ENCODE results near the gene ZNF436. TPM values are rescaled to one million over a fixed set of nuclear protein-coding genes. Genes with fewer than 3 reads are reported as not detected.

The ZNF436 gene
- total and polyA plus RNA-seq, 2 of the 13 experiments (the other 11 are each of a cell fraction or from before 2014, with no cell fraction given): 4.3 to 9.9 TPM

GRCh38 chr1:23368562-23369334 is 888 bp downstream of the ZNF436 start (continued):
- no peak; the same call in 1 of the 2 replicates for TF ChIP-seq ZNF776 (CRISPR knock-in tag; IDR thresholded peaks at IDR 0.05)
- no peak for TF ChIP-seq FIP1L1 (IDR thresholded peaks at IDR 0.05; ENCODE audit: borderline replicate concordance, insufficient read depth, low read depth, low read length)
- no peak for TF ChIP-seq SRSF4 (IDR thresholded peaks at IDR 0.05; ENCODE audit: low read depth, low read length, poor library complexity, severe bottlenecking)
- TF ChIP-seq SALL1 (CRISPR knock-in tag; IDR thresholded peaks at IDR 0.05): peak; percentile 75; the same call in 1 of the 2 replicates
- TF ChIP-seq RELA (CRISPR knock-in tag; IDR thresholded peaks at IDR 0.05): no peak
- TF ChIP-seq TCF7 (IDR thresholded peaks at IDR 0.05; ENCODE audit: low read depth): no peak
- TF ChIP-seq SNRNP70 (IDR thresholded peaks at IDR 0.05; ENCODE audit: low read depth, low read length): no peak
- no peak for TF ChIP-seq LCORL (IDR thresholded peaks at IDR 0.05)
- TF ChIP-seq LCORL (CRISPR knock-in tag; IDR thresholded peaks at IDR 0.05): peak; percentile 9; the same call in 1 of the 2 replicates
- TF ChIP-seq, protein P1, sequence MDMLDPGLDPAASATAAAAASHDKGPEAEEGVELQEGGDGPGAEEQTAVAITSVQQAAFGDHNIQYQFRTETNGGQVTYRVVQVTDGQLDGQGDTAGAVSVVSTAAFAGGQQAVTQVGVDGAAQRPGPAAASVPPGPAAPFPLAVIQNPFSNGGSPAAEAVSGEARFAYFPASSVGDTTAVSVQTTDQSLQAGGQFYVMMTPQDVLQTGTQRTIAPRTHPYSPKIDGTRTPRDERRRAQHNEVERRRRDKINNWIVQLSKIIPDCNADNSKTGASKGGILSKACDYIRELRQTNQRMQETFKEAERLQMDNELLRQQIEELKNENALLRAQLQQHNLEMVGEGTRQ (IDR thresholded peaks at IDR 0.05; ENCODE audit: low read depth, low read length): no peak
- TF ChIP-seq, protein P1 (CRISPR knock-in tag; IDR thresholded peaks at IDR 0.05; ENCODE audit: borderline replicate concordance): no peak; the same call in 1 of the 2 replicates
- TF ChIP-seq ZNF331 (CRISPR knock-in tag; IDR thresholded peaks at IDR 0.05): peak; percentile 29
- TF ChIP-seq ZSCAN21 (CRISPR knock-in tag; IDR thresholded peaks at IDR 0.05; ENCODE audit: borderline replicate concordance): peak; percentile 91; the same call in 1 of the 2 replicates
- no peak for TF ChIP-seq ZNF878 (CRISPR knock-in tag; IDR thresholded peaks at IDR 0.05)
- TF ChIP-seq NR2F6 (IDR thresholded peaks at IDR 0.05): no peak
- TF ChIP-seq NR2F6 (CRISPR knock-in tag; IDR thresholded peaks at IDR 0.05): peak; percentile 12; the same call in 1 of the 2 replicates
- peak; percentile 97 for TF ChIP-seq THAP11 (CRISPR knock-in tag; IDR thresholded peaks at IDR 0.05)
- TF ChIP-seq ZSCAN12 (CRISPR knock-in tag; IDR thresholded peaks at IDR 0.05): no peak
- TF ChIP-seq, protein P2, sequence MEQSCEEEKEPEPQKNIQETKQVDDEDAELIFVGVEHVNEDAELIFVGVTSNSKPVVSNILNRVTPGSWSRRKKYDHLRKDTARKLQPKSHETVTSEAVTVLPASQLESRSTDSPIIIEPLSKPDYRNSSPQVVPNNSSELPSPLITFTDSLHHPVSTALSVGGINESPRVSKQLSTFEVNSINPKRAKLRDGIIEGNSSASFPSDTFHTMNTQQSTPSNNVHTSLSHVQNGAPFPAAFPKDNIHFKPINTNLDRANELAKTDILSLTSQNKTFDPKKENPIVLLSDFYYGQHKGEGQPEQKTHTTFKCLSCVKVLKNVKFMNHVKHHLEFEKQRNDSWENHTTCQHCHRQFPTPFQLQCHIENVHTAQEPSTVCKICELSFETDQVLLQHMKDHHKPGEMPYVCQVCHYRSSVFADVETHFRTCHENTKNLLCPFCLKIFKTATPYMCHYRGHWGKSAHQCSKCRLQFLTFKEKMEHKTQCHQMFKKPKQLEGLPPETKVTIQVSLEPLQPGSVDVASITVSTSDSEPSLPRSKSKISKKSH (CRISPR knock-in tag; IDR thresholded peaks at IDR 0.05; ENCODE audit: borderline replicate concordance): peak; percentile 82
- TF ChIP-seq ZNF850 (CRISPR knock-in tag; conservative IDR thresholded peaks at IDR 0.05): no peak
- TF ChIP-seq HMGA1 (CRISPR knock-in tag; conservative IDR thresholded peaks at IDR 0.05): no peak
- TF ChIP-seq RARA (CRISPR knock-in tag; IDR thresholded peaks at IDR 0.05): no peak
- TF ChIP-seq NCOR1 (IDR thresholded peaks at IDR 0.05; ENCODE audit: borderline replicate concordance, low read length): peak; percentile 39; the same call in 1 of the 2 replicates
- no peak for TF ChIP-seq XBP1 (CRISPR knock-in tag; IDR thresholded peaks at IDR 0.05)
- TF ChIP-seq, protein P3, sequence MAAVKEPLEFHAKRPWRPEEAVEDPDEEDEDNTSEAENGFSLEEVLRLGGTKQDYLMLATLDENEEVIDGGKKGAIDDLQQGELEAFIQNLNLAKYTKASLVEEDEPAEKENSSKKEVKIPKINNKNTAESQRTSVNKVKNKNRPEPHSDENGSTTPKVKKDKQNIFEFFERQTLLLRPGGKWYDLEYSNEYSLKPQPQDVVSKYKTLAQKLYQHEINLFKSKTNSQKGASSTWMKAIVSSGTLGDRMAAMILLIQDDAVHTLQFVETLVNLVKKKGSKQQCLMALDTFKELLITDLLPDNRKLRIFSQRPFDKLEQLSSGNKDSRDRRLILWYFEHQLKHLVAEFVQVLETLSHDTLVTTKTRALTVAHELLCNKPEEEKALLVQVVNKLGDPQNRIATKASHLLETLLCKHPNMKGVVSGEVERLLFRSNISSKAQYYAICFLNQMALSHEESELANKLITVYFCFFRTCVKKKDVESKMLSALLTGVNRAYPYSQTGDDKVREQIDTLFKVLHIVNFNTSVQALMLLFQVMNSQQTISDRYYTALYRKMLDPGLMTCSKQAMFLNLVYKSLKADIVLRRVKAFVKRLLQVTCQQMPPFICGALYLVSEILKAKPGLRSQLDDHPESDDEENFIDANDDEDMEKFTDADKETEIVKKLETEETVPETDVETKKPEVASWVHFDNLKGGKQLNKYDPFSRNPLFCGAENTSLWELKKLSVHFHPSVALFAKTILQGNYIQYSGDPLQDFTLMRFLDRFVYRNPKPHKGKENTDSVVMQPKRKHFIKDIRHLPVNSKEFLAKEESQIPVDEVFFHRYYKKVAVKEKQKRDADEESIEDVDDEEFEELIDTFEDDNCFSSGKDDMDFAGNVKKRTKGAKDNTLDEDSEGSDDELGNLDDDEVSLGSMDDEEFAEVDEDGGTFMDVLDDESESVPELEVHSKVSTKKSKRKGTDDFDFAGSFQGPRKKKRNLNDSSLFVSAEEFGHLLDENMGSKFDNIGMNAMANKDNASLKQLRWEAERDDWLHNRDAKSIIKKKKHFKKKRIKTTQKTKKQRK (IDR thresholded peaks at IDR 0.05; ENCODE audit: low read length): no peak

All from HepG2 (cell line).